ENCODE results near the gene HTRA2.

DNA sequence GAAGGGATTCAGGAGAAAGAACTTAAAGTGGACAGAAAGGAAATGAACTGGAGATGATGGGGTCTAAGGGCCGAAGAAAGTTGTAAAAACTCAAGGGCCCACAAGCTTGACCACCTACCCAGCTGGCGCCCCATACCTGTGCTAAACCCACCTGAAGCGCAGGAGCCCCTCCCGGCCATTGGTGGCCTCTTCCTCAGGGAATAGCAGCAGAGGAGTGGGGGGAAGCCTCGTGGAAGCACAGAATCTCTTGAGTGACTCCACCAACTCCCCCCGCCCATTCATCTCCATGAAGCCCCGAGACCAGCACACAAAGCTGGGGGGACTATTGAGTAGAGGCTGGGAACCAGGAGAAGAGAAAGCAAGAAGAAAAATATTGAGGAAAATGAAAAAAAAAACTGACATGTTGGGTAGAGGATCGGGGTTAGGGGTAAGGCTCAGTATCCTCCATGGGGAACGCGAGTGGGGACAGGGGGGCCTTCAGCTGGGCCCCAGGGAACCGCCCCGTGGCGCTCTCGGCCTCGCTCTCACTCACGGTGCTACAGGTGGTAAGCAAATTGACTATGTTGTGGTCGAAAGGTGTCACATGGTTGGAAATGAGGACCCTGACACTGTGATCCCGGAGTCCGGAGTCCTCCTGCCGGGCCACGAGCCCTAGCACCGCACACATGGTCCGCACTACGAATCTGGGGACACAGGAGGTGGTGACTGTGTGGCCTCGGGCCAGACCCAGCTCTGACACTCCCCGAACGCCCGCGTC is 955 bp upstream of the HTRA2 start:
- TF ChIP-seq, protein P1, sequence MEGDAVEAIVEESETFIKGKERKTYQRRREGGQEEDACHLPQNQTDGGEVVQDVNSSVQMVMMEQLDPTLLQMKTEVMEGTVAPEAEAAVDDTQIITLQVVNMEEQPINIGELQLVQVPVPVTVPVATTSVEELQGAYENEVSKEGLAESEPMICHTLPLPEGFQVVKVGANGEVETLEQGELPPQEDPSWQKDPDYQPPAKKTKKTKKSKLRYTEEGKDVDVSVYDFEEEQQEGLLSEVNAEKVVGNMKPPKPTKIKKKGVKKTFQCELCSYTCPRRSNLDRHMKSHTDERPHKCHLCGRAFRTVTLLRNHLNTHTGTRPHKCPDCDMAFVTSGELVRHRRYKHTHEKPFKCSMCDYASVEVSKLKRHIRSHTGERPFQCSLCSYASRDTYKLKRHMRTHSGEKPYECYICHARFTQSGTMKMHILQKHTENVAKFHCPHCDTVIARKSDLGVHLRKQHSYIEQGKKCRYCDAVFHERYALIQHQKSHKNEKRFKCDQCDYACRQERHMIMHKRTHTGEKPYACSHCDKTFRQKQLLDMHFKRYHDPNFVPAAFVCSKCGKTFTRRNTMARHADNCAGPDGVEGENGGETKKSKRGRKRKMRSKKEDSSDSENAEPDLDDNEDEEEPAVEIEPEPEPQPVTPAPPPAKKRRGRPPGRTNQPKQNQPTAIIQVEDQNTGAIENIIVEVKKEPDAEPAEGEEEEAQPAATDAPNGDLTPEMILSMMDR (IDR thresholded peaks at IDR 0.05): no peak
- no peak for TF ChIP-seq POLR2A (IDR thresholded peaks at IDR 0.05)
- TF ChIP-seq EP300 (IDR thresholded peaks at IDR 0.05): no peak
- TF ChIP-seq POLR2AphosphoS5 (IDR thresholded peaks at IDR 0.05): no peak
